ENCODE results near the gene NHSL2.

Gene NHSL2

GRCh38 chrX:72081605-72082320 is 171.1 kb downstream of the NHSL2 start:
- DNase-seq = no peak

- no peak for DNase-seq
These were observed 172.6 kb downstream of the NHSL2 start for GRCh38 chrX:72083291-72083690.

GRCh38 chrX:72084114-72084513 is 173.5 kb downstream of the NHSL2 start:
- no peak for DNase-seq

- no peak for DNase-seq
These were observed 176.3 kb downstream of the NHSL2 start for GRCh38 chrX:72086995-72087394.

GRCh38 chrX:72088761-72089160 is 178.1 kb downstream of the NHSL2 start:
- no peak for DNase-seq

- DNase-seq = no peak
These were observed 178.6 kb downstream of the NHSL2 start for GRCh38 chrX:72089254-72089653.

GRCh38 chrX:72094894-72095293 is 184.2 kb downstream of the NHSL2 start:
- DNase-seq = no peak

GRCh38 chrX:72095370-72095769 is 184.7 kb downstream of the NHSL2 start:
- DNase-seq = no peak

GRCh38 chrX:72097098-72097497 is 186.5 kb downstream of the NHSL2 start:
- no peak for DNase-seq

GRCh38 chrX:72100051-72100755 is 189.6 kb downstream of the NHSL2 start:
- no peak for DNase-seq

- no peak for DNase-seq
These were observed 190.2 kb downstream of the NHSL2 start for GRCh38 chrX:72100824-72101351.

GRCh38 chrX:72101597-72102037 is 191.0 kb downstream of the NHSL2 start:
- no peak for DNase-seq

GRCh38 chrX:72102126-72102525 is 191.5 kb downstream of the NHSL2 start:
- no peak for DNase-seq

GRCh38 chrX:72102760-72103159 is 192.1 kb downstream of the NHSL2 start:
- no peak for DNase-seq

- no peak for DNase-seq
These were observed 194.8 kb downstream of the NHSL2 start for GRCh38 chrX:72105436-72105835.

GRCh38 chrX:72107320-72107719 is 196.7 kb downstream of the NHSL2 start:
- DNase-seq = no peak

- DNase-seq = no peak
These were observed 197.4 kb downstream of the NHSL2 start for GRCh38 chrX:72107841-72108595.

- DNase-seq = no peak
These were observed 198.0 kb downstream of the NHSL2 start for GRCh38 chrX:72108666-72109065.

- DNase-seq = no peak
These were observed 199.6 kb downstream of the NHSL2 start for GRCh38 chrX:72110051-72110875.

GRCh38 chrX:72110876-72111708 is 200.4 kb downstream of the NHSL2 start:
- DNase-seq = no peak

- no peak for DNase-seq
These were observed 202.8 kb downstream of the NHSL2 start for GRCh38 chrX:72113461-72113860.

- DNase-seq = no peak
These were observed 203.7 kb downstream of the NHSL2 start for GRCh38 chrX:72114306-72114705.
